GM12874 (cell line): ENCODE data around the gene KLF7.

ENCODE experiments used
- TF ChIP-seq, protein P1 (sequence below): IDR thresholded peaks from 2 replicates; pipeline ENCODE4 v1.5.1; 2011; ENCODE audit warnings: low read depth, mild to moderate bottlenecking, control low read depth, low read length, moderate library complexity; ENCODE audit not compliant: insufficient read depth

The KLF7 gene

GRCh38 chr2:207112383-207112782, 53.4 kb downstream of the KLF7 start:
- TF ChIP-seq, protein P1, sequence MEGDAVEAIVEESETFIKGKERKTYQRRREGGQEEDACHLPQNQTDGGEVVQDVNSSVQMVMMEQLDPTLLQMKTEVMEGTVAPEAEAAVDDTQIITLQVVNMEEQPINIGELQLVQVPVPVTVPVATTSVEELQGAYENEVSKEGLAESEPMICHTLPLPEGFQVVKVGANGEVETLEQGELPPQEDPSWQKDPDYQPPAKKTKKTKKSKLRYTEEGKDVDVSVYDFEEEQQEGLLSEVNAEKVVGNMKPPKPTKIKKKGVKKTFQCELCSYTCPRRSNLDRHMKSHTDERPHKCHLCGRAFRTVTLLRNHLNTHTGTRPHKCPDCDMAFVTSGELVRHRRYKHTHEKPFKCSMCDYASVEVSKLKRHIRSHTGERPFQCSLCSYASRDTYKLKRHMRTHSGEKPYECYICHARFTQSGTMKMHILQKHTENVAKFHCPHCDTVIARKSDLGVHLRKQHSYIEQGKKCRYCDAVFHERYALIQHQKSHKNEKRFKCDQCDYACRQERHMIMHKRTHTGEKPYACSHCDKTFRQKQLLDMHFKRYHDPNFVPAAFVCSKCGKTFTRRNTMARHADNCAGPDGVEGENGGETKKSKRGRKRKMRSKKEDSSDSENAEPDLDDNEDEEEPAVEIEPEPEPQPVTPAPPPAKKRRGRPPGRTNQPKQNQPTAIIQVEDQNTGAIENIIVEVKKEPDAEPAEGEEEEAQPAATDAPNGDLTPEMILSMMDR = no peak

DNA sequence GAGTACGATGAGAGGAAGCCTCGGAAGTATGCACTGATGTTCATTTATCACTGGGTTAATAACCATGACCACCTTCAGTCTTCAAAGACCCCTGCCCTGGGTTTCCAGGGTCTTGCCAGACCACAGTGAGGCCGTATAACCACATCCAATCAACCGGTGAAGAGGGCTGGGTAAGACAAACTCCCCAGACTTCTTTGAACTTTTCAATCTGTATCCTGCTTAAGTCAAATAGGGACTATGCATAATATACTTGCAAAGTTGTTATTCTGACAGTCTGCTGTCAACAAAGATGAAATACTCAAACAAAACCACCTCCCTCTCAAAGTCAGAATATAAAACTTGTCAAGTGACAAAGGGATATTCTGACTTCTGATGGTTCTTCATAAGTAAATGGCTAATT, 54.0 kb downstream of the KLF7 start:
- TF ChIP-seq, protein P1 = no peak

- TF ChIP-seq, protein P1 = no peak
Observed at GRCh38 chr2:207110715-207111114, 55.0 kb downstream of the KLF7 start.

GRCh38 chr2:207110310-207110709, 55.4 kb downstream of the KLF7 start:
- TF ChIP-seq, protein P1 = no peak

DNA sequence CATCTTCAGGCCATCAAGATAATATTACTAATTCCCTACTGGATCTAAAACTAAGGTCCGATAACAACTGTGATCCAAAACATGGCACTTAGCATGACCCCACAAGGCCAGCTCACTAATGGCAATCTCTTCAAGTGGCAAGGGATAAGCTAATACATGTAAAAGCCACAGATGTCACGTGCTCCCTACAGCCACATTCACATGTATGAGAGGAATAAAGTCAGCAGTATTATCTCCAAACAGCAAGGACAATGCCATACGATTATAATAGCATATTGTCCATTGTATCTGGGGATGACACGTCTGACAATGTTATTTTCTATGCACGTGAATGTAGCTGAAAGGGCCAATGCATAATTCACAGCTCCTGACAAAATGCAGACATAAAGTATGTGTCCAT, 56.0 kb downstream of the KLF7 start:
- TF ChIP-seq, protein P1 = no peak

DNA sequence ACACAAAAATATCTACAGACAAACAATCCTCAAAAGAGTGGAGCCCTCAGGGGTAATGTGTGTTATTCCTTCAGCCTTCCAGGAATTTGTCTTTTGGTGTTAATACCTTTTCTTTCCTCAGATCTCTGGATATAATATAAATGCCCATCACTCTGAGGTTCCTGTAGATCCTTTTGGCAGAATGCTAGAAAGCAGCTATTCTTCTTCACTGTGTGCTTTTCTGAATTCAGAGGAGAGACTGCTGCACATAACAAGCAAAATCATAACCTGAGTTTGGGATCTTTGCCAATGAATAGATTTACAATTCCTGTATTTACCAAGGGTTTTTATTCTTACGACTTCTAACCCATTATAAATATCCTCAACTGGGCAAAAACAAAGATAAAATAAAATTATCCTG, 57.3 kb downstream of the KLF7 start:
- TF ChIP-seq, protein P1 = no peak

DNA sequence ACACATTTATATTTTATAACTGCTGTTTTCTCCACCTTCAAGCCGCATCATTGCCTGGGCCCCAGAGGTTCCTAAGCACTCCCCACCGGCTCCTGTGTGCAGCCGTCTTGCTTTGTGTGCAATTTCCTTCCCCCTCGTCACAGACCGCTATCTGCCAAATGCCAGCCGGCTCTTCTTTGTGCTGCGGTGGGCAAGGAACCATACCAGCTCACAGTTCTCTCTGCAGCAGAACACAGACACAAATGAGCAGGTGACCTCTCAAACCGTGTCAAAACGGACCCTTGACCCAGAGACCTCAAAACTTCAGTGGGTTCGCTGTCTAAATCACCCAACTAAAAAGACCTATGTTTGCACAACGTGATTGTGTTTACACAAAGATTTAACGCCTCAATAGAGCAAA, 58.2 kb downstream of the KLF7 start:
- TF ChIP-seq, protein P1 = no peak

DNA sequence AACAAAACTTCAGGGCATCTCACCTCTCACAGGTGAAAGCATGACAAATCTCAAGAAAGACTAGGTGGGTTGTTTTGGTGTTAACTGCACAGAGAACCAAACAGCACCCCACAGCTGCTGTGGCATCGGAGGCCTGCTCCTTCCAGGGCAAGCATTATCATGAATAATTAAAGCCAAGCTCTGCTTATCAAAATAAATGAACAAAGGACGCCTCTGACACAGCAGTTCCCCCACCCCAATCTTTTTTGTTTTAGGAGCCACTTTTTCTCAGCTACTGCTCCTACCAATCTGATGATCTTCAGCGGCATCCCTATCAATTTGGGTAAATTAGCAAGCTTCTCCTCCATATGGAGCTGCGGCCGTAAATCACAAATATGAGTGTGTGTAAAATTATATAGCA, 58.6 kb downstream of the KLF7 start:
- TF ChIP-seq, protein P1 = no peak
